ENCODE data around the gene MRPL44. TPM values are rescaled to one million over a fixed set of nuclear protein-coding genes. Genes with fewer than 3 reads are reported as not detected.

The MRPL44 gene
- total and polyA plus RNA-seq, 2 of the 8 experiments (the other 6 are each of a cell fraction or from before 2014, with no cell fraction given): 32.0 to 53.2 TPM

DNA sequence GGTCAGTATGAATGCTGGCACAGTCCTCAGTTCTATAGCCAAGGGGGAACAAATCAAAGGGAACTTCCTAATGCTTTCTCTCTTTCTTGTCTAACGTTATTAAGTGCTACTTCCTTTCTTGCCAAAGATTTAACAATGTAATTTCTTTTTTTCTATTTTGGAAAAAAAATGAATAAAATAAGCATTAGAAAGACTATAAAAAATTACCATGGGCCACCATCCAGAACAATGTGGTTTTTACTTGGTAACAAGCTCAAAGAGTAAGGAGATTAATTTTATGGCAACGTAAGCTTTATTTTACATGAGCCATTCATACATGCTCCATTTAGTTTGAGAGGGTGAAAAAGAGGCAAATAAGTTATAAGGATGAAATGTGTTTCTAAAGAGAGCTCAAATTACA lies 41.7 kb downstream of the MRPL44 start:
- FAIRE-seq: no peak
- Histone ChIP-seq H2AK5ac (ENCODE audit: low read depth, low read length) (no peak overlapping the region), H3K14ac (ENCODE audit: insufficient read length) (no peak overlapping the region), H3K9me3 (ENCODE audit: insufficient read depth in 2 of 2, low read depth in 1 of 2, low read length in 1 of 2) (no peaks in the 10 kb centered on the region), H4K8ac (ENCODE audit: extremely low read depth, insufficient read depth, low read length) (no peak overlapping the region), H2AFZ (ENCODE audit: low read length) (no peak overlapping the region), H4K20me1 (replicated peaks in 1 of 2; ENCODE audit: control insufficient read depth in 1 of 2, insufficient read depth in 2 of 2, low read length in 2 of 2) (peaks cover 0 to 1% of the 10 kb centered on the region in 2 experiments), H3K56ac (replicated peaks; ENCODE audit: insufficient read length, low read depth, low read length) (no peak overlapping the region), H4K91ac (replicated peaks; ENCODE audit: insufficient read length, low read length) (no peak overlapping the region), H2BK20ac (ENCODE audit: low read length) (no peak overlapping the region), H3K27me3 (replicated peaks in 1 of 4; ENCODE audit: control insufficient read depth in 3 of 4, extremely low read depth in 1 of 4, insufficient read depth in 3 of 4, low read length in 3 of 4) (no peaks in the 10 kb centered on the region), H4K5ac (ENCODE audit: insufficient read length, low read depth, low read length) (no peak overlapping the region), H3K18ac (ENCODE audit: extremely low read depth, low read length) (no peak overlapping the region), H3K4ac (replicated peaks; ENCODE audit: insufficient read length, low read depth, low read length) (no peak overlapping the region), H2BK15ac (ENCODE audit: low read length) (no peak overlapping the region), H2BK12ac (ENCODE audit: low read depth, low read length) (no peak overlapping the region), H3K79me1 (ENCODE audit: low read depth, low read length) (no peaks in the 10 kb centered on the region), H2BK5ac (ENCODE audit: low read depth, low read length) (no peak overlapping the region), H3K9ac (replicated peaks in 1 of 4; ENCODE audit: extremely low read depth in 1 of 4, low read depth in 3 of 4, low read length in 3 of 4) (no peak overlapping the region), H3K36me3 (ENCODE audit: control insufficient read depth in 2 of 4, insufficient read depth in 4 of 4, low read length in 3 of 4) (peaks cover 0 to 6% (median 0%) of the 10 kb centered on the region in 4 experiments; a peak in 2 of 8 replicates), H3K23me2 (ENCODE audit: low read depth, low read length) (no peaks in the 10 kb centered on the region), H3K4me2 (ENCODE audit: insufficient read depth in 1 of 2, low read depth in 2 of 2, low read length in 2 of 2) (no peak overlapping the region), H3K79me2 (ENCODE audit: control insufficient read depth in 1 of 2, insufficient read depth in 2 of 2, low read length in 2 of 2) (no peaks in the 10 kb centered on the region), H3K4me3 (ENCODE audit: extremely low read depth in 1 of 4, insufficient read depth in 2 of 4, low read depth in 3 of 4, low read length in 4 of 4) (no peak overlapping the region), H3K4me1 (replicated peaks in 1 of 4; ENCODE audit: control insufficient read depth in 3 of 4, insufficient read depth in 4 of 4, low read length in 3 of 4) (peaks cover 2 to 5% (median 4%) of the 10 kb centered on the region in 4 experiments; a peak in 5 of 7 replicates), H3K23ac (ENCODE audit: insufficient read length) (no peak overlapping the region), H2BK120ac (replicated peaks; ENCODE audit: low read depth, low read length) (no peak overlapping the region), H3K27ac (ENCODE audit: low read depth, low read length) (no peak overlapping the region)
- ChIA-PET POLR2A (ENCODE audit: partially characterized antibody) (no interaction called here), CTCF (ENCODE audit: partially characterized antibody) (interaction anchor here (3.4 to 16.7 kb wide), 3 partner anchors 24 to 285 kb away, joined by 16 to 436 read pairs (median 282); no protein-coding TSS in a partner anchor)
- no peak for DNase-seq (ENCODE audit: low read depth in 1 of 2, low spot score in 2 of 2)
- WGBS, 2 experiments (ENCODE audit: extremely low coverage in 1 of 2, insufficient coverage in 1 of 2, insufficient read length in 1 of 2, insufficient replicate concordance in 2 of 2, low coverage in 1 of 2, low lambda C conversion rate in 2 of 2, missing lambda C conversion rate in 1 of 2): 87% methylated on average over 2 of the region's 2 CpGs; no CpG with 5 or more reads in 1 of the 2 experiments
- TF ChIP-seq TBP (IDR thresholded peaks at IDR 0.05; ENCODE audit: low read depth, low read length): no peak

Data from H1 (cell line).